Measurements from ENCODE around the gene GDAP1L1. TPM values are rescaled to one million over a fixed set of nuclear protein-coding genes. Genes with fewer than 3 reads are reported as not detected.

Gene GDAP1L1
- total and polyA plus RNA-seq, 2 donors (not counting 3 experiments of a cell fraction or from before 2014, with no cell fraction given) = not detected

GRCh38 chr20:44224637-44225036, 22.5 kb upstream of the GDAP1L1 start:
- dilution Hi-C loops (cut with MboI; ENCODE audit: extremely low pct_ligation_motif_present, low sequenced_read_pairs) = no loop called here

More at GRCh38 chr20:44224637-44225036, 22.5 kb upstream of the GDAP1L1 start:
- Histone ChIP-seq H4K20me1 (replicated peaks; ENCODE audit: control insufficient read depth, extremely low read depth, insufficient read depth, low read length) (no peaks in the 10 kb centered on the region), H3K4me3 (replicated peaks in 1 of 3; ENCODE audit: insufficient read depth in 1 of 3, low read depth in 1 of 3, low read length in 3 of 3) (no peak overlapping the region), H3K4me2 (ENCODE audit: insufficient read depth, low read length) (no peak overlapping the region), H3K4me1 (ENCODE audit: control insufficient read depth, extremely low read depth, insufficient read depth, low read length) (no peaks in the 10 kb centered on the region), H3K79me2 (ENCODE audit: control insufficient read depth, insufficient read depth, low read length) (no peaks in the 10 kb centered on the region), H2AFZ (ENCODE audit: low read depth, low read length) (no peak overlapping the region), H3K36me3 (ENCODE audit: control insufficient read depth in 2 of 2, extremely low read depth in 1 of 2, insufficient read depth in 2 of 2, low read length in 2 of 2) (no peaks in the 10 kb centered on the region), H3K9ac (replicated peaks; ENCODE audit: extremely low read depth, insufficient read depth, low read length) (no peak overlapping the region), H3K27ac (ENCODE audit: insufficient read depth, low read depth, low read length) (no peak overlapping the region), H3K27me3 (ENCODE audit: control insufficient read depth in 2 of 2, insufficient read depth in 2 of 2, low read length in 2 of 2) (no peaks in the 10 kb centered on the region), H3K9me3 (replicated peaks; ENCODE audit: control insufficient read depth, insufficient read depth, low read length) (no peaks in the 10 kb centered on the region), H3K9me1 (replicated peaks; ENCODE audit: control insufficient read depth, extremely low read depth, insufficient read depth, low read length) (no peaks in the 10 kb centered on the region)
- intact Hi-C loops (cut with micrococcal nuclease) = no loop called here
- no TSS peak for BruUV-seq (replicated peaks)
- DNase-seq (ENCODE audit: low read depth, low spot score) = no peak
- TF ChIP-seq FOS (IDR thresholded peaks at IDR 0.05; ENCODE audit: borderline replicate concordance, insufficient read depth, low read length) (no peak), JUN (IDR thresholded peaks at IDR 0.05; ENCODE audit: borderline replicate concordance, insufficient read depth, insufficient read length, low read depth) (no peak), EZH2 (IDR thresholded peaks at IDR 0.05; ENCODE audit: borderline replicate concordance, low read depth, low read length, severe bottlenecking) (no peak), MYC (IDR thresholded peaks at IDR 0.05; ENCODE audit: low read depth, low read length) (no peak), CTCF (IDR thresholded peaks at IDR 0.05; ENCODE audit: extremely low read depth in 1 of 2, insufficient read depth in 1 of 2, low read depth in 1 of 2, low read length in 2 of 2) (no peak), POLR2AphosphoS5 (IDR thresholded peaks at IDR 0.05; ENCODE audit: insufficient read depth, low read depth, low read length) (no peak), POLR2A (IDR thresholded peaks at IDR 0.05; ENCODE audit: low read depth, low read length) (no peak)
- FAIRE-seq = no peak
- ChIA-PET POLR2A (interaction anchor here (0.6 kb wide), 1 partner anchor 187 kb away, joined by 3 read pairs; no protein-coding TSS in a partner anchor), CTCF (interaction anchor here (3.1 kb wide), 1 partner anchor 86 kb away, joined by 8 read pairs; the partner anchor contains the start of gene FITM2)
